Suprapubic skin (tissue), 4 donors: ENCODE measurements around the gene ADAP1. TPM values are rescaled to one million over a fixed set of nuclear protein-coding genes. Genes with fewer than 3 reads are reported as not detected.
A peak's percentile ranks its signal among the peaks of the same experiment; 100 is the strongest.
"Not testable (repeated sequence)": the region's sequence is repeated elsewhere in the genome, so short reads cannot be mapped to it uniquely, and the experiment has no call there.

Source experiments
- DNase-seq, 2 donors: peaks; one replicate each; pipeline ENCODE4 v3.0.0-alpha.2; 2019; ENCODE audit warnings: low spot score in 2 of 2
- H3K27ac ChIP-seq: fragments of 200-600 bp; sonication (generic); one replicate; pipeline ENCODE4 v1.5.1; 2019
- H3K27me3 ChIP-seq: fragments of 200-600 bp; sonication (generic); one replicate; pipeline ENCODE4 v1.5.1; 2019
- H3K36me3 ChIP-seq: fragments of 200-600 bp; sonication (generic); one replicate; pipeline ENCODE4 v1.5.1; 2019
- H3K4me1 ChIP-seq: fragments of 200-600 bp; sonication (generic); one replicate; pipeline ENCODE4 v1.5.1; 2019
- H3K4me3 ChIP-seq: fragments of 200-600 bp; sonication (generic); one replicate; pipeline ENCODE4 v1.5.1; 2019; ENCODE audit warnings: mild to moderate bottlenecking
- H3K9me3 ChIP-seq: fragments of 200-600 bp; sonication (generic); one replicate; pipeline ENCODE4 v1.5.1; 2019
- CTCF ChIP-seq, 2 donors: fragments of 200-600 bp in 1 of 2; fragments of 450-650 bp in 1 of 2; sonication (generic) in 1 of 2; IDR thresholded peaks; one replicate each; pipeline ENCODE4 v1.5.1; 2016 to 2019; ENCODE audit warnings: antibody characterized with exemption in 2 of 2, mild to moderate bottlenecking in 1 of 2, moderate library complexity in 1 of 2
- EP300 ChIP-seq: sonication (generic); formaldehyde crosslinking; IDR thresholded peaks from one replicate; pipeline ENCODE4 v1.6.1; 2017; ENCODE audit warnings: antibody characterized with exemption
- POLR2A ChIP-seq, 2 donors: fragments of 450-650 bp; IDR thresholded peaks; one replicate each; pipeline ENCODE4 v1.6.1; 2017; ENCODE audit warnings: antibody characterized with exemption in 2 of 2, mild to moderate bottlenecking in 2 of 2, moderate library complexity in 2 of 2
- POLR2AphosphoS5 ChIP-seq, 3 donors: sonication (generic); formaldehyde crosslinking; IDR thresholded peaks; one replicate each; pipeline ENCODE4 v1.6.1; 2017; ENCODE audit warnings: antibody characterized with exemption in 3 of 3
- WGBS: methylation state at CpG from one replicate; pipeline ENCODE4 v1.1.5; 2018; 5-methylcytosine and 5-hydroxymethylcytosine counted together
- total RNA-seq, 4 donors: library from RNA; depleted of rRNA; stranded (reverse); fragments of >200 nt; gene quantifications; one replicate each; pipeline ENCODE4 v1.1.0, GENCODE V29; 2016

ADAP1 gene
- total RNA-seq: 1 to 10 TPM; 4.1 to 9.1 (median 6.3) TPM

GRCh38 chr7:954330-955238 is at the start of gene ADAP1:
Gene ADAP1, minus strand, starts transcription at chr7:954680. Its CDS starts 203 bp downstream, at chr7:954477.
- Histone ChIP-seq H3K4me1 (peaks cover 12% of the 10 kb centered on the region), H3K27me3 (peaks cover 44% of the 10 kb centered on the region), H3K27ac (peak within 1 kb of the TSS; percentile 29), H3K36me3 (no peaks in the 10 kb centered on the region), H3K4me3 (peak within 1 kb of the TSS; percentile 69), H3K9me3 (no peaks in the 10 kb centered on the region)
- peak in 1 of 2 donors; percentile 56 for DNase-seq
- no CpG with 5 or more reads among the region's 115 CpGs for WGBS
- no peak for TF ChIP-seq POLR2AphosphoS5 (IDR thresholded peaks at IDR 0.05)
- TF ChIP-seq CTCF (IDR thresholded peaks at IDR 0.05): peak in 1 of 2 donors; percentile 7
- no peak for TF ChIP-seq POLR2A (IDR thresholded peaks at IDR 0.05)
- TF ChIP-seq EP300: no peak

- not testable (repeated sequence) for DNase-seq, H3K27ac ChIP-seq, H3K4me3 ChIP-seq, H3K4me1 ChIP-seq, H3K27me3 ChIP-seq, H3K9me3 ChIP-seq
- WGBS: 80% methylated on average over 2 of the region's 7 CpGs
- peaks cover 22% of the 10 kb centered on the region for H3K36me3 ChIP-seq
Measured at GRCh38 chr7:1002445-1002844, 48.0 kb upstream of the ADAP1 start.

GRCh38 chr7:1002026-1002425 is 47.5 kb upstream of the ADAP1 start:
- H3K4me1 ChIP-seq, DNase-seq, H3K27me3 ChIP-seq, H3K9me3 ChIP-seq, H3K4me3 ChIP-seq, H3K27ac ChIP-seq: not testable (repeated sequence)
- WGBS: 98% methylated on average over 4 of the region's 4 CpGs
- peaks cover 21% of the 10 kb centered on the region for H3K36me3 ChIP-seq

GRCh38 chr7:1001069-1001770 is 46.7 kb upstream of the ADAP1 start:
- H3K9me3 ChIP-seq, H3K4me1 ChIP-seq, H3K27ac ChIP-seq, H3K4me3 ChIP-seq, H3K27me3 ChIP-seq, DNase-seq: not testable (repeated sequence)
- WGBS: 83% methylated on average over 9 of the region's 14 CpGs
- peaks cover 26% of the 10 kb centered on the region for H3K36me3 ChIP-seq

- H3K27ac ChIP-seq: no peak overlapping the region
- H3K9me3 ChIP-seq: no peaks in the 10 kb centered on the region
- 84% methylated on average over 31 of the region's 52 CpGs for WGBS
- peaks cover 30% of the 10 kb centered on the region for H3K36me3 ChIP-seq
- H3K4me3 ChIP-seq: no peak overlapping the region
- H3K4me1 ChIP-seq: peaks cover 5% of the 10 kb centered on the region
- TF ChIP-seq CTCF (IDR thresholded peaks at IDR 0.05): no peak
- TF ChIP-seq POLR2A (IDR thresholded peaks at IDR 0.05): no peak
- TF ChIP-seq POLR2AphosphoS5 (IDR thresholded peaks at IDR 0.05): no peak
- no peak for TF ChIP-seq EP300
- H3K27me3 ChIP-seq: no peaks in the 10 kb centered on the region
- no peak for DNase-seq
Measured at GRCh38 chr7:999941-1000935, 45.8 kb upstream of the ADAP1 start.

- TF ChIP-seq POLR2A (IDR thresholded peaks at IDR 0.05) (no peak), CTCF (IDR thresholded peaks at IDR 0.05) (no peak), POLR2AphosphoS5 (IDR thresholded peaks at IDR 0.05) (no peak), EP300 (no peak)
- no peak overlapping the region for H3K4me3 ChIP-seq
- peaks cover 5% of the 10 kb centered on the region for H3K4me1 ChIP-seq
- no peaks in the 10 kb centered on the region for H3K27me3 ChIP-seq
- WGBS: 88% methylated on average over 24 of the region's 28 CpGs
- no peak overlapping the region for H3K27ac ChIP-seq
- peaks cover 30% of the 10 kb centered on the region for H3K36me3 ChIP-seq
- DNase-seq: no peak
- no peaks in the 10 kb centered on the region for H3K9me3 ChIP-seq
Measured at GRCh38 chr7:999149-999879, 44.8 kb upstream of the ADAP1 start.
